AG10803 (cell line): ENCODE measurements around the gene NFAM1.

ENCODE experiments used
- DNase-seq: peaks from one replicate; pipeline ENCODE4 v3.0.0; 2010; ENCODE audit warnings: low read depth
- H3K4me3 ChIP-seq: 2 replicates; pipeline ENCODE4 v1.5.1; 2011; ENCODE audit warnings: mild to moderate bottlenecking, low read length, control low read depth
- CTCF ChIP-seq: conservative IDR thresholded peaks from 2 replicates; pipeline ENCODE4 v1.5.1; 2011; ENCODE audit warnings: mild to moderate bottlenecking, low read length, control low read depth, inconsistent platforms

NFAM1 gene

GRCh38 chr22:42401535-42402334 is 30.5 kb downstream of the NFAM1 start:
- TF ChIP-seq CTCF, result no peak
- DNase-seq, result no peak
- H3K4me3 ChIP-seq, result no peak overlapping the region

GRCh38 chr22:42400811-42401534 is 31.2 kb downstream of the NFAM1 start:
- H3K4me3 ChIP-seq, result no peak overlapping the region
- DNase-seq, result no peak
- no peak for TF ChIP-seq CTCF

- no peak for DNase-seq
- no peak overlapping the region for H3K4me3 ChIP-seq
- TF ChIP-seq CTCF, result no peak
Measured at GRCh38 chr22:42399315-42400271, 32.6 kb downstream of the NFAM1 start.

- DNase-seq, result no peak
- H3K4me3 ChIP-seq, result no peak overlapping the region
Measured at GRCh38 chr22:42397332-42398249, 34.6 kb downstream of the NFAM1 start.

GRCh38 chr22:42396621-42397331 is 35.4 kb downstream of the NFAM1 start:
- no peak for DNase-seq
- no peak for TF ChIP-seq CTCF
- H3K4me3 ChIP-seq, result no peak overlapping the region

More at GRCh38 chr22:42397332-42398249, 34.6 kb downstream of the NFAM1 start:
- TF ChIP-seq CTCF, result no peak

GRCh38 chr22:42389143-42389542 is 43.1 kb downstream of the NFAM1 start:
- no peak overlapping the region for H3K4me3 ChIP-seq
- no peak for DNase-seq
- no peak for TF ChIP-seq CTCF
